ENCODE measurements around the gene OPRL1.
A peak's percentile ranks its signal among the peaks of the same experiment; 100 is the strongest.

OPRL1 gene

DNA sequence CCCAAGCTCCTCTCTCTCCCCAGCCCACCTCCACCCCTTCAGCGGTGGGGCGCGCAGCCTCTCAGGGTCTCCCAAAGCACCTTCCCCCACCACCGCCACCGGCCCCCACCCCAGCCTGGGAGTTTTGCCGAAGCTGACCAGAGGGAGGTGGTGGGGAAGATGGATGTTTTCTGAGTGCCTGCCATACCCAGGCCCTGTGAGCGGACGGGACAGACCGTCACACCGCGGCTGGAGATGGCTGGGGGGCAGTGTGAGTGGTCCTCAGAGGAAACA, 38.2 kb upstream of the OPRL1 start:
- TF ChIP-seq CTCF (conservative IDR thresholded peaks at IDR 0.05; ENCODE audit: low read depth), result no peak
- ChIA-PET CTCF (no interaction called here), POLR2A (ENCODE audit: low non-redundant PET) (interaction anchor here (0.7 kb wide), 1 partner anchor 19 kb away, joined by 5 read pairs; no protein-coding TSS in a partner anchor)
- H3K27ac ChIP-seq, result peak overlapping the region; percentile 58
- no peak for DNase-seq (ENCODE audit: low spot score)

GRCh38 chr20:64042054-64042781, 37.7 kb upstream of the OPRL1 start:
- POLR2A ChIA-PET (ENCODE audit: low non-redundant PET), result interaction anchor here (0.7 kb wide), 1 partner anchor 18 kb away, joined by 5 read pairs; no protein-coding TSS in a partner anchor
- no peak for DNase-seq (ENCODE audit: low spot score)

GRCh38 chr20:64043768-64044167, 36.1 kb upstream of the OPRL1 start:
- H3K27ac ChIP-seq, result peak overlapping the region; percentile 78
- no peak for DNase-seq (ENCODE audit: low spot score)
- TF ChIP-seq CTCF (conservative IDR thresholded peaks at IDR 0.05; ENCODE audit: low read depth), result no peak
- ChIA-PET CTCF (interaction anchor here (1.1 to 2.7 kb wide), 3 partner anchors 14 to 58 kb away, joined by 3 to 10 read pairs (median 5); no protein-coding TSS in a partner anchor), POLR2A (ENCODE audit: low non-redundant PET) (interaction anchor here (0.6 kb wide), 1 partner anchor 345 kb away, joined by 3 read pairs; no protein-coding TSS in a partner anchor)

More at GRCh38 chr20:64042054-64042781, 37.7 kb upstream of the OPRL1 start:
- CTCF ChIA-PET, result interaction anchor here (0.6 kb wide), 1 partner anchor 112 kb away, joined by 3 read pairs; no protein-coding TSS in a partner anchor
- H3K27ac ChIP-seq, result peak overlapping the region; percentile 58
- no peak for TF ChIP-seq CTCF (conservative IDR thresholded peaks at IDR 0.05; ENCODE audit: low read depth)

GRCh38 chr20:64044484-64045247, 35.2 kb upstream of the OPRL1 start:
- CTCF ChIA-PET, result interaction anchor here (0.6 to 2.7 kb wide), 12 partner anchors 8 to 1634 kb away, joined by 3 to 10 read pairs (median 4); partner anchors contain the start of gene TPD52L2
- POLR2A ChIA-PET (ENCODE audit: low non-redundant PET), result interaction anchor here (0.6 kb wide), 1 partner anchor 15 kb away, joined by 3 read pairs; no protein-coding TSS in a partner anchor
- peak; percentile 86 for DNase-seq (ENCODE audit: low spot score)
- no peak for TF ChIP-seq CTCF (conservative IDR thresholded peaks at IDR 0.05; ENCODE audit: low read depth)
- peak overlapping the region; percentile 78 for H3K27ac ChIP-seq

GRCh38 chr20:64045346-64046011, 34.4 kb upstream of the OPRL1 start:
- no peak for DNase-seq (ENCODE audit: low spot score)
- TF ChIP-seq CTCF (conservative IDR thresholded peaks at IDR 0.05; ENCODE audit: low read depth), result no peak
- POLR2A ChIA-PET (ENCODE audit: low non-redundant PET), result interaction anchor here (0.6 kb wide), 1 partner anchor 16 kb away, joined by 3 read pairs; no protein-coding TSS in a partner anchor
- CTCF ChIA-PET, result interaction anchor here (0.6 to 2.7 kb wide), 9 partner anchors 9 to 181 kb away, joined by 3 to 10 read pairs (median 4); partner anchors contain the start of gene TPD52L2
- H3K27ac ChIP-seq, result peak overlapping the region; percentile 78

GRCh38 chr20:64047046-64047389, 32.9 kb upstream of the OPRL1 start:
- POLR2A ChIA-PET (ENCODE audit: low non-redundant PET), result no interaction called here
- no peak overlapping the region for H3K27ac ChIP-seq
- CTCF ChIA-PET, result interaction anchor here (0.7 to 1.7 kb wide), 4 partner anchors 8 to 36 kb away, joined by 3 to 9 read pairs (median 8); no protein-coding TSS in a partner anchor
- no peak for DNase-seq (ENCODE audit: low spot score)
- TF ChIP-seq CTCF (conservative IDR thresholded peaks at IDR 0.05; ENCODE audit: low read depth), result no peak

All from RWPE1 (cell line).